Ammon's horn (tissue), 1 donor: ENCODE data around the gene RAB3A.

Source experiments
- DNase-seq: peaks from one replicate; pipeline ENCODE4 v3.0.0-alpha.2; 2016; ENCODE audit warnings: low spot score

The RAB3A gene

DNA sequence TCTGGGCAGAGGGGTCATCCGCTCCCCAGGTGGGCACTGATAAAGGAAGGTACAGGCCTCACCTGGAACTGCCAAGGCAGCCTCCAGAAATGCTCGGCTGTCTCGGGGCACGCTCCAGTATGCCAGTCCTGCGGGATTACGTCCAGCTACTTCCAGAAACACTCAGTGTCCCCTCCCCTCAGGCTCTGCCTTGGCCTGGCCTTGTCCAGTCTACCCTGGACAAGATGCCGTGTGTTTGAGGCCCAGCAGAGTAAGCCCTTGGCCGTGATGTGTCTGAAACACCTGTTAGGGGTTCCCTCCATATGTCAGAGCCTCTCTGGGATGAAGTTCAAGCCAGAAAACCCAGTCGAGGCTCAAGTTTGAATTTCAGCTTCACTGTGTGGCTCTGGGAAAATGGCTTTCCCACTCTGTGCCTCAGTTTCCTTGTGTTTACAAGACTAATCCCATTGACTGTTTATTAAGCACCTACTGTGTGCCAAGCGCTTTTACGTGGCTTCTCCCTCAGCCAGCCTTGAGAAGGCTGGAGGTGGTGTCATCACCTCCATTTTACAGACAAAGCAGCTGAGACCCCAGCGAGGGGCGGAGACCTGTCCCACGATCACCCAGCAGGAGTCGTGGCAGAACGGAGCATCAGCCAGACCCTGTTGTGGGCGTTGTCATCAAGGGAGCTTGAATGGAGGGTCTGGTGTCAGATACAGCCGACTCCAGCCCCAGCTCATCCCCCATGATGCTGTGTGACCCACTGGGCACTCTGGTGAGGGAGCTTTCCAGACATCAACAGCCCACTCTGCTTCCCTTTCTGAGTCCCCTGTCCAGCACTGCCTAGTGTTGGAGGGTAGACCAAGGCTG, 52.8 kb downstream of the RAB3A start:
- DNase-seq: no peak

- DNase-seq: no peak
Measured at GRCh38 chr19:18149596-18149975, 54.3 kb downstream of the RAB3A start.

DNA sequence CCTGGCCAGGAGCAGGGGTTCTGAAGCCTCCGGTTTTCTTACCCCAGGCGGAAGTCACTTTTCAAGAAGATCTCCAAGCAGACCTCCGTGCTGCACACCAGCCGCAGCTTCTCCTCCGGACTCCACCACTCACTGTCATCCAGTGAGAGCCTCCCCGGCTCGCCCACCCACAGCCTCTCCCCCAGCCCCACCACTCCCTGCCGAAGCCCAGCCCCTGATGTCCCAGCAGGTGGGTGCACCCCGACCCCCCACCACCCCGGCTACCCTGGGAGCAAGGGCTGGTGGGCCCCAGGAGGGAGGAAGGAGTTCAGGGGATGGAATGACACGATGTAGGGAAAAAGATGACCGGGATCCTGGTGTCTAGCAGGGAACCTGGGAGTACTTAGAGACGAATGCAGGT, 56.4 kb downstream of the RAB3A start:
- no peak for DNase-seq
